Neural cell (in vitro differentiated cells): ENCODE results near the gene BRCA2. TPM values are rescaled to one million over a fixed set of nuclear protein-coding genes. Genes with fewer than 3 reads are reported as not detected.

Experiments
- H2AFZ ChIP-seq: fragments of 200-600, 300-800 bp; sonication (generic), shearing (Covaris generic); 2 replicates; pipeline ENCODE4 v1.6.0; 2014; ENCODE audit warnings: low read depth, mild to moderate bottlenecking, antibody characterized with exemption, low read length, moderate library complexity
- H3F3A ChIP-seq: fragments of 200-600 bp; shearing (Covaris generic); 2 replicates; pipeline ENCODE4 v1.6.1; 2016; ENCODE audit warnings: mild to moderate bottlenecking, moderate library complexity, mixed read lengths, antibody characterized with exemption, low read length; ENCODE audit not compliant: insufficient read depth, poor library complexity, severe bottlenecking
- H3K27ac ChIP-seq: fragments of 200-600, 300-800 bp; sonication (generic), shearing (Covaris generic); 2 replicates; pipeline ENCODE4 v1.5.1; 2014; ENCODE audit warnings: mild to moderate bottlenecking, low read length, moderate library complexity
- H3K27me3 ChIP-seq: fragments of 300-800, 200-600 bp; sonication (generic), shearing (Covaris generic); 2 replicates; pipeline ENCODE4 v1.6.0; 2014; ENCODE audit warnings: mild to moderate bottlenecking, low read depth, low read length, moderate library complexity; ENCODE audit not compliant: insufficient read depth
- H3K36me3 ChIP-seq: fragments of 300-800, 200-600 bp; sonication (generic), shearing (Covaris generic); 2 replicates; pipeline ENCODE4 v1.5.1; 2014; ENCODE audit warnings: mild to moderate bottlenecking, antibody characterized with exemption, low read length, moderate library complexity; ENCODE audit not compliant: insufficient read depth
- H3K4me2 ChIP-seq: fragments of 300-800, 200-600 bp; sonication (generic), shearing (Covaris generic); 2 replicates; pipeline ENCODE4 v1.6.0; 2014; ENCODE audit warnings: mild to moderate bottlenecking, low read length
- H3K4me3 ChIP-seq: fragments of 300-800, 200-600 bp; sonication (generic), shearing (Covaris generic); 2 replicates; pipeline ENCODE4 v1.5.1; 2014; ENCODE audit warnings: mild to moderate bottlenecking, low read length, moderate library complexity
- H3K79me2 ChIP-seq: fragments of 200-600 bp; shearing (Covaris generic); replicated peaks from 2 replicates; pipeline ENCODE4 v1.6.0; 2014; ENCODE audit warnings: mild to moderate bottlenecking, low read length, moderate library complexity; ENCODE audit not compliant: insufficient read depth
- H3K9ac ChIP-seq: fragments of 300-800, 200-600 bp; sonication (generic), shearing (Covaris generic); 2 replicates; pipeline ENCODE4 v1.6.1; 2016; ENCODE audit warnings: mild to moderate bottlenecking, low read length, mixed read lengths
- H3K9me2 ChIP-seq: fragments of 200-600 bp; shearing (Covaris generic); 2 replicates; pipeline ENCODE4 v1.6.1; 2016; ENCODE audit warnings: mild to moderate bottlenecking, low read length, mixed read lengths; ENCODE audit not compliant: insufficient read depth
- H3K9me3 ChIP-seq: fragments of 200-600, 300-800 bp; sonication (generic), shearing (Covaris generic); 2 replicates; pipeline ENCODE4 v1.6.1; 2016; ENCODE audit warnings: mild to moderate bottlenecking, mixed run types, low read length, moderate library complexity, mixed read lengths
- H4K20me1 ChIP-seq: fragments of 200-600 bp; shearing (Covaris generic); 2 replicates; pipeline ENCODE4 v1.6.1; 2016; ENCODE audit warnings: mild to moderate bottlenecking, mixed run types; ENCODE audit not compliant: insufficient read depth
- CTCF ChIP-seq: fragments of 450-650 bp; IDR thresholded peaks from 2 replicates; pipeline ENCODE4 v1.5.1; 2014; ENCODE audit warnings: antibody characterized with exemption, mild to moderate bottlenecking, moderate library complexity; ENCODE audit not compliant: poor library complexity, severe bottlenecking
- EP300 ChIP-seq: fragments of 450-650 bp; conservative IDR thresholded peaks from 2 replicates; pipeline ENCODE4 v1.6.1; 2014; ENCODE audit warnings: antibody characterized with exemption, mild to moderate bottlenecking, moderate library complexity; ENCODE audit not compliant: poor library complexity, severe bottlenecking
- EZH2 ChIP-seq: fragments of 200-600, 300-800 bp; shearing (Covaris generic), sonication (generic); IDR thresholded peaks from 2 replicates; pipeline ENCODE4 v1.6.1; 2014; ENCODE audit warnings: antibody characterized with exemption, low read length, borderline replicate concordance, mild to moderate bottlenecking; ENCODE audit not compliant: insufficient read depth, poor library complexity, severe bottlenecking
- MXI1 ChIP-seq: fragments of 450-650 bp; conservative IDR thresholded peaks from 2 replicates; pipeline ENCODE4 v1.6.1; 2014; ENCODE audit warnings: antibody characterized with exemption, mild to moderate bottlenecking; ENCODE audit not compliant: poor library complexity, severe bottlenecking
- POLR2AphosphoS5 ChIP-seq: IDR thresholded peaks from 2 replicates; pipeline ENCODE4 v1.6.1; 2012
- RAD21 ChIP-seq: fragments of 450-650 bp; conservative IDR thresholded peaks from 2 replicates; pipeline ENCODE4 v1.6.1; 2014; ENCODE audit warnings: antibody characterized with exemption, mild to moderate bottlenecking, moderate library complexity
- SMC3 ChIP-seq: fragments of 450-650 bp; conservative IDR thresholded peaks from 2 replicates; pipeline ENCODE4 v1.6.1; 2014; ENCODE audit warnings: antibody characterized with exemption, mild to moderate bottlenecking, moderate library complexity; ENCODE audit not compliant: poor library complexity
- TAF1 ChIP-seq: IDR thresholded peaks from 2 replicates; pipeline ENCODE4 v1.6.1; 2012; ENCODE audit warnings: low read depth
- polyA plus RNA-seq: library from polyadenylated mRNA; depleted of rRNA; stranded (reverse); fragments of >200 nt; gene quantifications from 2 replicates; pipeline ENCODE4 v1.2.3, GENCODE V29; 2014
- TF ChIP-seq, protein P1 (sequence below): IDR thresholded peaks from 2 replicates; pipeline ENCODE4 v1.6.1; 2012; ENCODE audit warnings: borderline replicate concordance

BRCA2 gene
- polyA plus RNA-seq, 1 donor from 2014 or later = 0.11 TPM

DNA sequence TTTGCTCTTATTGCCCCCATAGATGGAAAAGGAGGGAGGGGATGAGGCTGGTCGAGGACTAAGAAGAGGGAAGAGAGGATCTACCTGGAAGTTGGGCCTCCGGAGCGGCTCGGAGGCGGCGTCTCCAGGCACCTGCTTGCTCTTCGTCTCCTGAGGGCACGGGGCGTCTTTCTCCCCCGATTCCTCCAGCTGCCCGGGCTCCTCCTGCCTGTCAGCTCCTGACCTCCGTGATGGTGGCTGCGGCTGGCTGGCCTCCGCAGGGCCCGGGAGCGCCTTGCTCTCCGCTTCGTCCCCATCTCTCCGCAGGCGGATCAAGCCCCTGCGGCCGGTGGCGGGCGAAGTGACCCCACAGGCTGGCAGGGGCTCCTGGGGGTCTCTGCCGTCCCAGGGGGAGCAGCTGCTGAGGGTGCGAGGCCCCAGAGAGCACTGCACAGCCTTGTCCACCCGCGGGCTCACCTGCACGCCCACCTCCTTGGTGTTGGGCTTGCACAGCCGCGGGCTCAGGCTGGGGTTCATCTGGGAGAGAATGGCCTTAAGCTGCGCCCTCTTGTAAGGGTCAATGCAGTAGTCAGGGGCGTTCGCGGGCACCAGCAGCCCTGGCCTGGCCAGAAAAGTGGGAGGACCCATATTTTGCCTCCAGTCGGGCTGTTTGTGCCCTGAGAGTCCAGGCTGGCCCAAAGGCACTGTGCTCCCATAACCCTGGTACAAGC is 4.0 kb upstream of the BRCA2 start:
- no peak for TF ChIP-seq EP300
- TF ChIP-seq, protein P1, sequence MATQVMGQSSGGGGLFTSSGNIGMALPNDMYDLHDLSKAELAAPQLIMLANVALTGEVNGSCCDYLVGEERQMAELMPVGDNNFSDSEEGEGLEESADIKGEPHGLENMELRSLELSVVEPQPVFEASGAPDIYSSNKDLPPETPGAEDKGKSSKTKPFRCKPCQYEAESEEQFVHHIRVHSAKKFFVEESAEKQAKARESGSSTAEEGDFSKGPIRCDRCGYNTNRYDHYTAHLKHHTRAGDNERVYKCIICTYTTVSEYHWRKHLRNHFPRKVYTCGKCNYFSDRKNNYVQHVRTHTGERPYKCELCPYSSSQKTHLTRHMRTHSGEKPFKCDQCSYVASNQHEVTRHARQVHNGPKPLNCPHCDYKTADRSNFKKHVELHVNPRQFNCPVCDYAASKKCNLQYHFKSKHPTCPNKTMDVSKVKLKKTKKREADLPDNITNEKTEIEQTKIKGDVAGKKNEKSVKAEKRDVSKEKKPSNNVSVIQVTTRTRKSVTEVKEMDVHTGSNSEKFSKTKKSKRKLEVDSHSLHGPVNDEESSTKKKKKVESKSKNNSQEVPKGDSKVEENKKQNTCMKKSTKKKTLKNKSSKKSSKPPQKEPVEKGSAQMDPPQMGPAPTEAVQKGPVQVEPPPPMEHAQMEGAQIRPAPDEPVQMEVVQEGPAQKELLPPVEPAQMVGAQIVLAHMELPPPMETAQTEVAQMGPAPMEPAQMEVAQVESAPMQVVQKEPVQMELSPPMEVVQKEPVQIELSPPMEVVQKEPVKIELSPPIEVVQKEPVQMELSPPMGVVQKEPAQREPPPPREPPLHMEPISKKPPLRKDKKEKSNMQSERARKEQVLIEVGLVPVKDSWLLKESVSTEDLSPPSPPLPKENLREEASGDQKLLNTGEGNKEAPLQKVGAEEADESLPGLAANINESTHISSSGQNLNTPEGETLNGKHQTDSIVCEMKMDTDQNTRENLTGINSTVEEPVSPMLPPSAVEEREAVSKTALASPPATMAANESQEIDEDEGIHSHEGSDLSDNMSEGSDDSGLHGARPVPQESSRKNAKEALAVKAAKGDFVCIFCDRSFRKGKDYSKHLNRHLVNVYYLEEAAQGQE = no peak
- no peak for TF ChIP-seq SMC3
- TF ChIP-seq POLR2AphosphoS5 = no peak
- no peak for TF ChIP-seq EZH2
- no peak for TF ChIP-seq CTCF
- no peak for TF ChIP-seq MXI1
- no peak for TF ChIP-seq RAD21
- no peak for TF ChIP-seq TAF1
- H3K79me2 ChIP-seq = no peaks in the 10 kb centered on the region
- no peak overlapping the region for H3K4me3 ChIP-seq
- H3K9me3 ChIP-seq = no peaks in the 10 kb centered on the region
- H3K36me3 ChIP-seq = no peaks in the 10 kb centered on the region
- no peak overlapping the region for H3K4me2 ChIP-seq
- no peaks in the 10 kb centered on the region for H3K27me3 ChIP-seq
- H4K20me1 ChIP-seq = no peaks in the 10 kb centered on the region
- no peaks in the 10 kb centered on the region for H3K9me2 ChIP-seq
- H3K9ac ChIP-seq = no peak overlapping the region
- H2AFZ ChIP-seq = no peak overlapping the region
- no peaks in the 10 kb centered on the region for H3F3A ChIP-seq
- no peak overlapping the region for H3K27ac ChIP-seq

DNA sequence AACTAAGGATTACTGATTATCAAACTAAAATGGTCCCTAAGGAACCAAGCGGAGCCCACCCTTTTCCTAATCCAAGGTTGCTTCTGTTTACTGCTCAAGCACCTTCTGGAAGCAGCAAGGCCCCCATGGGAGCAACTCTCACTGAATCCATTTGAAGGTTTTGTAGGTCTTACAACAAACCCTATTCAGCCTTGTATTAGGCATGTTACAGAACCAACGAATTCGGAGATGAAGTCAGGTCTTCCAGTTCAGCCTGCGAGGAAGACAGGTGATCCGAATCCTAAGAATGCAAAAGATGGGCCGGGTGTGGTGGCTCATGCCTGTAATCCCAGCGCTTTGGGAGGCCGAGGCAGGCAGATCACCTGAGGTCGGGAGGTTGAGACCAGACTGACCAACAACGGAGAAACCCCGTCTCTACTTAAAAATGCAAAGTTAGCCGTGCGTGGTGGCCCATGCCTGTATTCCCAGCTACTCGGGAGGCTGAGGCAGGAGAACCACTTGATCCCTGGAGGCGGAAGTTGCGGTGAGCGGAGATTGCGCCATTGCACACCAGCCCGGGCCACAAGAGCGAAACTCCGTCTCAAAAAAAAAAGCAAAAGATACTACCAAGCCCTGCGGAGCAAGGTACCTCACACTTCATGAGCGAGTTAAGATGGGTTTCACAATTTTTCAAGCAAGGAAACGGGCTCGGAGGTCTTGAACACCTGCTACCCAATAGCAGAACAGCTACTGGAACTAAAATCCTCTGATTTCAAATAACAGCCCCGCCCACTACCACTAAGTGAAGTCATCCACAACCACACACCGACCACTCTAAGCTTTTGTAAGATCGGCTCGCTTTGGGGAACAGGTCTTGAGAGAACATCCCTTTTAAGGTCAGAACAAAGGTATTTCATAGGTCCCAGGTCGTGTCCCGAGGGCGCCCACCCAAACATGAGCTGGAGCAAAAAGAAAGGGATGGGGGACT is 754 bp upstream of the BRCA2 start:
- no peaks in the 10 kb centered on the region for H3K9me2 ChIP-seq

More for the DNA sequence above, 754 bp upstream of the BRCA2 start:
- H3K9ac ChIP-seq = peak overlapping the region; percentile 72
- peak overlapping the region; percentile 89 for H3K4me3 ChIP-seq
- no peaks in the 10 kb centered on the region for H3K27me3 ChIP-seq
- H3K9me3 ChIP-seq = no peaks in the 10 kb centered on the region
- no peaks in the 10 kb centered on the region for H3F3A ChIP-seq
- peak overlapping the region; percentile 97 for H2AFZ ChIP-seq
- peak overlapping the region; percentile 59 for H3K4me2 ChIP-seq
- H4K20me1 ChIP-seq = no peaks in the 10 kb centered on the region
- H3K79me2 ChIP-seq = no peaks in the 10 kb centered on the region
- H3K36me3 ChIP-seq = no peaks in the 10 kb centered on the region
- TF ChIP-seq EP300 = no peak
- TF ChIP-seq TAF1 = no peak
- no peak for TF ChIP-seq SMC3
- TF ChIP-seq EZH2 = no peak
- no peak for TF ChIP-seq RAD21
- TF ChIP-seq, protein P1 = no peak
- no peak for TF ChIP-seq POLR2AphosphoS5
- TF ChIP-seq MXI1 = no peak
- TF ChIP-seq CTCF = no peak
- peak overlapping the region; percentile 75 for H3K27ac ChIP-seq
